Measurements from ENCODE around the gene HNRNPA1.

- TF ChIP-seq CTCF (conservative IDR thresholded peaks at IDR 0.05 in 1 of 2, IDR thresholded peaks at IDR 0.05 in 1 of 2; ENCODE audit: low read depth in 1 of 2, low read length in 2 of 2): no peak
- no peak for TF ChIP-seq EZH2 (IDR thresholded peaks at IDR 0.05; ENCODE audit: low read length, missing control alignments)
Measured at GRCh38 chr12:54253240-54253639, 27.3 kb upstream of the HNRNPA1 start.
